NAMALWA (cell line): ENCODE data around the gene STK11.
A peak's percentile ranks its signal among the peaks of the same experiment; 100 is the strongest.

Source experiments
- DNase-seq: peaks from one replicate; pipeline ENCODE4 v3.0.0-alpha.2; 2015; ENCODE audit warnings: low spot score

Gene STK11, protein sequence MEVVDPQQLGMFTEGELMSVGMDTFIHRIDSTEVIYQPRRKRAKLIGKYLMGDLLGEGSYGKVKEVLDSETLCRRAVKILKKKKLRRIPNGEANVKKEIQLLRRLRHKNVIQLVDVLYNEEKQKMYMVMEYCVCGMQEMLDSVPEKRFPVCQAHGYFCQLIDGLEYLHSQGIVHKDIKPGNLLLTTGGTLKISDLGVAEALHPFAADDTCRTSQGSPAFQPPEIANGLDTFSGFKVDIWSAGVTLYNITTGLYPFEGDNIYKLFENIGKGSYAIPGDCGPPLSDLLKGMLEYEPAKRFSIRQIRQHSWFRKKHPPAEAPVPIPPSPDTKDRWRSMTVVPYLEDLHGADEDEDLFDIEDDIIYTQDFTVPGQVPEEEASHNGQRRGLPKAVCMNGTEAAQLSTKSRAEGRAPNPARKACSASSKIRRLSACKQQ

DNA sequence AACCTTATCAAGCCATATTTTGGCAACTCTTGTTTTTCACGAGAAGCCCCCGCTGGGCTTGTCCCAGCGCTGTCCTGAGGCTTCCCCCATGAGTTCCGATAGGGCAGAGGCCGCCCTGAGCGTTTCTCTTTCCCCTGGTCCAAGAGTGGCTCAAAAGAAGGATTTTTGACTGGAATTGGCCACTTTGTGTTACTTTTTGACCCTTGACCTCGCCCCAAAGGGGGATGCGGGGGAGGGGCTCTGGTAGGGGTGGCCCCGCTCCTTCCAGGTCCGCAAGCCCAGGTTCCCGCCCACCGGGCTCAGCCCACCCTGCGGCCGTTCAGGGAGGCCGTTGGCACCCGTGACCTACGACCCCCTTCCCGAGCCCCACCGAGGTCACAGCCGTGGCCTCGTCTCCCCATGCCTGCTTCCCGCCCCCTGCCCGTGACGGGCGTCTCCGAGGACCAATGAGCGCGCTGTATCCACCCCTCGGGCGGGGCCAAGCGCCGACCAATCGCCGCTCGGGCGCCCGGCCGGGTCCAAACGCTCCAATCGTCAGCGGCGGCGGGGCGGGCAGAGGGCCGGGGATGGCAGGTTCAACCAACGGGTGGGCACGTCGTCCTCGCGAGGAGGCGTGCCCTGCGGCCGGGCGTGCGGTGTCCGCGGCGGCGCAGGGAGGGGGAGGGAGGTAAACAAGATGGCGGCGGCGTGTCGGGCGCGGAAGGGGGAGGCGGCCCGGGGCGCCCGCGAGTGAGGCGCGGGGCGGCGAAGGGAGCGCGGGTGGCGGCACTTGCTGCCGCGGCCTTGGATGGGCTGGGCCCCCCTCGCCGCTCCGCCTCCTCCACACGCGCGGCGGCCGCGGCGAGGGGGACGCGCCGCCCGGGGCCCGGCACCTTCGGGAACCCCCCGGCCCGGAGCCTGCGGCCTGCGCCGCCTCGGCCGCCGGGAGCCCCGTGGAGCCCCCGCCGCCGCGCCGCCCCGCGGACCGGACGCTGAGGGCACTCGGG lies at the start of gene STK11:
Gene STK11 (plus strand): TSS at position 665 of the 986 bp plus-strand sequence. CDS start 1,136 bp downstream, outside the sequence.
- DNase-seq, result peak; percentile 98

GRCh38 chr19:1156305-1156801 lies 49.2 kb upstream of the STK11 start:
- DNase-seq, result no peak

GRCh38 chr19:1156830-1157615 lies 48.6 kb upstream of the STK11 start:
- no peak for DNase-seq

DNA sequence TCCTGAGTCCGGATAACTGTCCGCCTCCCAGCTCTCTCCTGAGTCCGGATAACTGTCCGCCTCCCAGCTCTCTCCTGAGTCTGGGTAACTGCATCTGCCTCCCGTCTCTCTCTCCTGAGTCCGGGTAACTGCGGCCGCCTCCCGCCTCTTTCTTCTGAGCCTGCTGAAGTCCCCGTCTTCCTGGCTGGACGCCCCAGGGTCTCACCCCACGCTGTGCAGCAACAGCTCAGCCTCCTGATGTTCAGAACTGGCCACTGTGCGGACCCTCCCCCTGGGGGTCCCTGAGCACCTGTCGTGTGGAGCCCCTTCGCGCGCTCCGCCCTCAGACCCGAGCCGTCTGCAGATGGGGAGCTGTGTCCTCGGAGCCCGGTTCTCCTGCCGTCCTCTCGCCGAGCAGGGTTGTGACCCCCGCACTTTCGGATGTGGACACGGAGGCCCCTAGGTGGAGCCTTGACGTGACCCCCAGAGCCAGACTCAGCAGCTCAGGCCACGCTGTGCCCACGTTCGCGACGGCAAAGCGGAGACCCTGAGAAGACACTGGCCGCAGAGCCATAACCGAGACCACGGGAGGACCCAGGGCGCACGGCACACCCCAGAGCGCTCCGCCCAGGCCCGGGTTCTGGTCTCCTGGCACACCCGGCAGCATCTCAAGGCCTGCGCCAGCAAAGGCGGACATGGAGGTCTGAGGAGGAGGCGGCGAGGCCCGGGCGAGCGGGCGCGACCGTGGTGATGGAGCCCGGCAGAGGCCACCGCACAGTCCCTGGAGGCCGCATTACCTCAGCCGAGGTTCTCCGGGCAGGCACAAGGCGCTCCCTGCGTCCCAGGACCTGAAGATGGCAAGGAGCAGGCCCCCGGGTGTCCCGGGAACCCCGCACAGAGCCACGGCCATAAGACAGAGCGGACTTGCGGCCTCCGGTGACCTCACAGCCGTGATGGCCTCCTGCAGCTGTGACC lies 47.4 kb upstream of the STK11 start:
- DNase-seq, result no peak

DNA sequence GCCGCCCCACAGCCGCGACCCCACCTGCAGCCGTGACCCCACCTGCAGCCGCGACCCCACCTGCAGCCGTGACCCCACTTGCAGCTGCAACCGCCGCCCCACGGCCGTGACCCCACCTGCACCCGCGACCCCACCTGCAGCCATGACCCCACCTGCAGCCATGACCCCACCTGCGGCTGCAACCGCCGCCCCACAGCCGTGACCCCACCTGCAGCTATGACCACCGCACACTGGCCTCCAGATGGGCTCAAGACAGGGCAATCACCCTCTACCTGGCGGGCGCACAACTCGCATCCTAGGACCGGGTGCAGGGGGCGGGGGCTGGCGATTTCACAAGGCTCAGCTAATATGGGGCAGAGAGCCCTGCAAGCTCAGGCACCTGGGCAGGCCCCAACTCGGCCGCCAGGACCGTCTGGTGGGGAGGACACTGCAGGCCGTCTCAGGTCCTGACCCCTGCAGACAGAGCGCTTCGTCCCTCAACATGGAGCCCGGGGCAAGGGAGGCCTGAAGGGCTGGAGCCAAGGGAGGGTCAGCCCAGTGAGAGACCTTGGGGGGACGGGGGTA lies 46.6 kb upstream of the STK11 start:
- DNase-seq, result no peak

GRCh38 chr19:1159864-1160595 lies 45.5 kb upstream of the STK11 start:
- DNase-seq, result no peak

DNA sequence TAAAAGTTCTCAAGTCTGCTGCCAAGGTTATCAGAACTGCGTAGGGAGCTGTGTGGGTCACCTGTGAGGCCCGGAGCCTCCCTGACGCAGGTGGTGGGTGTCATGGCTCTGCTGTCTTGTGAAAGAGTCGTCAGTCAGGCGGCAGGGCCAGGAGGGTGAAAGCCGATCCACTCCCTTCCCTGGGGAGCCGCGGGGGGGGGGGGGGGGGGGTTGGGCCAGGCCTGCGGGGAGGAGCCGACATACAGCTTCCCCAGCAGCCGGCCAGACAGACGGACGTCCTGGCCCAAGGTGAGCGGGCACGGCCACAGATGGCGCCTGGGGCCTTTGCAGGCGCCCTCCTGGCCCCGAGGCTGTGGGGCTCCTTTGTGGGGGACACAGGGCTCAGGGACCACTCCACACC lies 43.9 kb upstream of the STK11 start:
- DNase-seq, result no peak

- no peak for DNase-seq
These were observed 42.9 kb upstream of the STK11 start for GRCh38 chr19:1162404-1163282.

- no peak for DNase-seq
These were observed 42.2 kb upstream of the STK11 start for GRCh38 chr19:1163283-1163933.

DNA sequence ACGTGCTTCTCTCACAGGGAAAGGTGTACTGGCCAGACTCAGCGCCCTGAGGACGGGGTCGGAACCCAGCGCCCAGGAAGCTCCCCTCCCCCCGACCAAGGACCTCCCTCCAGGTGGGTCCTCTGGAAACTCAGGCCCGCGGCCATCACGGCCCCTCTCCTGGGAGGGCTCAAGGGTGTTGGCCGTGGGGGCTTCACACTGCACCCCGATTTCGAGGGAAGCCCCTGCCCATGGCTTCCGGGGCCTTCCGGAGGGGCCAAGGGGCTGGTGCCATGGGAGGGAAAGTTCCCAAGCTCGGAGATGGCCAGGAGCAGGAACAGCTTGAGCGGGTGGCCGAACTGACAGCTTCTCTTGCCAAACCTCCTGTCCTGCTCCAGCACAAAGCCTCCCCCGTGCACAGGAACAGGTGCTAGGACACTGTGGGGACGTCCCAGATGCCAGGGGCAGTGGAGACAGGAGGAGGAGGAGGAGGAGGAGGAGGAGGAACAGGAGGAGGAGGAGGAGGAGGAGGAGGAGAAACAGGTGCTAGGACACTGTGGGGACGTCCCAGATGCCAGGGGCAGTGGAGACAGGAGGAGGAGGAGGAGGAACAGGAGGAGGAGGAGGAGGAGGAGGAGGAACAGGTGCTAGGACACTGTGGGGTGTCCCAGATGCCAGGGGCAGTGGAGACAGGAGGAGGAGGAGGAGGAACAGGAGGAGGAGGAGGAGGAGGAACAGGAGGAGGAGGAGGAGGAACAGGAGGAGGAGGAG lies 41.5 kb upstream of the STK11 start:
- no peak for DNase-seq

DNA sequence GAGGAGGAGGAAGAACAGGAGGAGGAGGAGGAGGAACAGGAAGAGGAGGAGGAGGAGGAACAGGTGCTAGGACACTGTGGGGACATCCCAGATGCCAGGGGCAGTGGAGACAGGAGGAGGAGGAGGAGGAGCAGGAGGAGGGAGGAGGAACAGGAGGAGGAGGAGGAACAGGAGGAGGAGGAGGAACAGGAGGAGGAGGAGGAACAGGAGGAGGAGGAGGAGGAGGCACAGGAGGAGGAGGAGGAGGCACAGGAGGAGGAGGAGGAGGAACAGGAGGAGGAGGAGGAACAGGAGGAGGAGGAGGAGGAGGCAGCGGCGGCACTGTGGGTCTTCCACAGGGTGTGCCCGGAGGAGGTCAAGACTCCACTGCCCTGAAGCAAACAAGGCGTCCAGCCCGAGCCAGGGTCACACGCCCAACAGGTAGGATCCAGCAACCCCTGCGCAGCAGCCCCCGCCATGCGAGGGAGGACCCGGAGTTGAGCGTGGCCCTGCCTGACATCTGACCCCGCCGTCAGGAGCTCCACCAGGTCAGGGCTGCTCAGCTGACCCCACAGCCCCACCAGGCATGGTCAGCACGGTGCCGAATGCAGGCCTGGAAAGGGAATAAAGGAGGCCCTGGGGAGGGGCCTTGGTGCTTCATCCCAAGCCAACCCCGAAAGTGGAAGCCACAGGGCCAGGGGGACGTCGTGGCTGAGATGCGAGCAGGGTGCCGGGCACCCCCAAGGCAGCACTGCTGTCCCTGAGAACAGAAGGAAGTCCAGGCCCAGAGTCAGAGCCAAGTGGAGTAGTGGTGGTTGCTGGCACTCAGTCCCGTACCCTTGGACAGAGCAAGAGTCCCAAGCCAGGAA lies 40.7 kb upstream of the STK11 start:
- DNase-seq, result no peak

- DNase-seq, result no peak
These were observed 38.6 kb upstream of the STK11 start for GRCh38 chr19:1166872-1167573.

DNA sequence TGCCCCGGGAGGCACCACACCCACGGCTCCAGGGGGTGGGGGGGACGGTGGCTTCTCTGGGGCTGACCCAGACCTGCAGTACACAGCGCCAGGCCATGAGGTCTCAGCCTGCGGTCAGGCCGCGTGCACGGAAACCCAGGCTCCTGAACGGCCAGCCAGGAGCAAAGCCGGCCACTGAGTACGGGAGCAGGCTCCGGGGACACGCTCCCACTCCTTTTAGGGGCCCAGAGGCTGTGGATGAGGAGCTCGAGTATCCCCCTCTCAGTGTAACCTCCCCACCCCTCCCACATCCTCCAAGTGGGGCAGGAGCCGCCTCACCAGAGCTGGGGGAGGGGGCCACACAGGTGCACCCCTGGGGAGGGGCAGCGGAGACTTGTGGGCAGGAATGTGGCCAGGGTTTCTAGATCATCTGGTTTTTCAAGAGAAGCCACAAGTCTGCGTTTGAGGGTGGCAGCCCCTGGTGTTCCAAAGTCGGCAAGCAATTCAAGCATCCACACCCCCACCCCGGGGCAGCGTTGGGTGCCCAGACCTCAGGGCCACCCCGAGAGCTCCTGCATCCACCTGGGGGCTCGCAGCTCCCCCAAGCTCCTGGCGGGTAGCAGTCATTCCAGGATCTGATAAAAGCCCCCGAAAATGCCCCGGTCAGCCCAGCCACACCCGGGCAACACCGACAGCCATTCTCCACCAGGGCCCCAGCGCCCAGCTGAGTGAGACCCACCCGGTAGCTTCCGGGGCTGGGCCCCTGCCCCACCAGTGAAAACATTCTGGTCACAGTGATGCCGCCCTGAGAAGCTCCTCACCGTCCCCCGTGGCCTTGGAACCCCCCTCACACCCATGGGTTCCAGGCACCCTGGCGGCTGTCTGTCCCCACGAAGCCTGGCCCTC lies 37.6 kb upstream of the STK11 start:
- no peak for DNase-seq

- DNase-seq, result no peak
These were observed 36.8 kb upstream of the STK11 start for GRCh38 chr19:1168572-1169410.
